ENCODE data around the gene ADGRG7.
A peak's percentile ranks its signal among the peaks of the same experiment; 100 is the strongest.

ADGRG7 gene

DNA sequence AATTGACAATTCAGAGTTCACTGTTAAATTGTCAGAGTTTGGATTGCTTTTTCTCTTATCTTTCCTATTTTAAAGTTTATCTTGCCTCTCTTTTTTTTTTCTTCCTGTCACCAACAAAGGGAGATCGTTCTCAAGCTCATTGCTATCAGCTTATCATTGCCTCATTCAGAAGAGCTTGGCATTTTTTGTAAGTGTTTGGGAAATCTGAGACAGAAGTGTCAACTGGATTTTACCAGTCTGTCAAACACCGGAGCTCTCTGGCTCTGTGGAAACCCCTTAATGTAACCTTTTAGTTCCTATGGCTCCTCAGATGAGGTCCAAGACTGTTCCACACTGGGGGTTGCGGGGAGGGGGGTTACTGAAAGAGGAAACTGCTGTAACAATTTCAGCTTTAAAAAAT, 89.3 kb downstream of the ADGRG7 start:
- no peak for DNase-seq (ENCODE audit: low read depth, low spot score)

DNA sequence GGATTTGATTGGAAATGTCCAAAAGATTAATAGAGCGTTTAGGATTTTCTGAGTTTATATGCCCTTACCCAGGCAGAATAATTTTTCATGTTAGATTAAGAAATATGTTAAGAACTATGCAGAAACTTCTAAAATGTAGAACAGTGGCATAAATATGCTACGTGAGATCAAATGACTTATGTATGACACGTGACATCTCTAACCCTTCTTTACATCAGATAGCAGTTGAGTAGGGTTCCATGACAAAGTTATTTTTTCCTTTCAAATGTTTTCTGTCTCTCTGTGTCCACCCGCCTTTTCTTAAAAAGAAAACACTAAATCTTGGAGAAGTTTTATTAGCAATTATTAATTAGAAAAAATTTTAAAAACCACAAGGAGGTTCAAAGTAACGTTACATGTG, 91.3 kb downstream of the ADGRG7 start:
- no peak for DNase-seq (ENCODE audit: low read depth, low spot score)

DNA sequence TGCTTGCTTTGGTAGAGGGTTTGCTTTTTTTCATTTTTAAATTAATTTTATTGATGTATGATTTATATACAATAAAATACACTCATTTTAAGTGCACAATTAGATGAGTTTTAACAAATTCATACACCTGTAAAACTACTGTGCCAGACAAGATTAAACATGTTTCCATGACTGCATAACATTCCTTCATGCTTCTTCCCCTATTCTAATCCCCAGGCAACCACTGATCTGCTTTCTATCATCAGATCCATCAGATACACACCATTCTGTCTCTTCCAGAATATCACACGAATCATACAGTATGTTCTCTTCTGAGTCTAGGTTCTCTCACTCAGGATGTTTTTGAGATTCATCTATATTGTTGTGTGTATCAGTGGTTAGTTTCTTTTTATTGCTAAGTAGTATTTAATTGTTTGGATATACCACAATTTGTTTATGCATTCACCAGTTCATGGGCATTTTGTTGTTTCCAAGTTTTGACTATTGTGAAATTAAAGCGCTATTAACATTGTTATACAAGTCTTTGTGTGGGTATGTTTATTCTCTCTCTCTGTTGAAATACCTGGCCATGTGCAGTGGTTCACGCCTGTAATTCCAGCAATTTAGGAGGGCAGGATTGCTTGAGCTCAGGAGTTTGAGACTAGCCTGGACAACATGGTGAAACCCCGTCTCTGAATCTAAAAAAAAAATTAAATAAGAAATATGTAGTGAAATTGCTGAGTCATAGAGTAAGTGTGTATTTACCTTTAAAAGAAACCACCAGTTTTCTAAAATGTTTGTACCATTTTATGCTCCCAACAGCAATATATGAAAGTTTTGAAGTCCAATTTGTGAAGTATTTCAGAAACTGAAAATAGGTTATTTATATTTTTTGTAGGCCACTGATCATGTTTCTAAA, 92.9 kb downstream of the ADGRG7 start:
- DNase-seq (ENCODE audit: low read depth, low spot score): no peak

DNA sequence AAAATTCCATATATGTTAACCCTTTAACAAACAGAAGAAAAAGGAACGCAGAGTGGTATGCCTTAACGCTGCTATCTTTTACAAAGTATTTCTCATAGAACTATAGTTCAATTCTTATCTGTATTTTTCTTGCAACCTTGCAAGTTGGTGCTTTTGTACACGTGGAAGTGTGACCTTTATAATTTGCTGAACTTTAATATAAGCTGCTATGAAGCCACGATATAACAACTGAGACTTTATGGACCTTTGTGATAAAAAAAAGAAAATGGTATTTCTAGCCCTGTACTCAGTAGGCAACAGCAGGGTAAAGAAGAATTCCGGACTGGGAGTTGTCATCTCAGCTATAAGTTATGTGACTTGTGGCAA, 93.6 kb downstream of the ADGRG7 start:
- no peak for DNase-seq (ENCODE audit: low read depth, low spot score)

DNA sequence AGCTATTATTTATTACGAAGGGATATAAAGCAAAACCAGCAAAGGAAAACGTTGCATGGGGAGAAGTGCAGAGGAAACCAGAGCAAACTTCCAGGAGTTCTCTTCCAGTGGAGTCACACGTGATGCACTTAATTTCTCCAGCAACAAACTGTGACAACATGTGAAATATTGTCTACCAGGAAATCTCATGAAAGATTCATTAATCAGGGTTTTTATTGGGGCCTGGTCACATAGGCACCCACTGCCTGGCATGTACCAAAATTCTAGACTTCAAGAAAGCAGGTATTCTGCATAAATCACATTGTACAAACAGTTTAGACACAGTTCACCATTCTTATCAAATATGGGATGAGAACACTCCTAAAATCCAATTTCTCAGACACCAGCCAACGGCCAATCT, 94.5 kb downstream of the ADGRG7 start:
- DNase-seq (ENCODE audit: low read depth, low spot score): no peak

DNA sequence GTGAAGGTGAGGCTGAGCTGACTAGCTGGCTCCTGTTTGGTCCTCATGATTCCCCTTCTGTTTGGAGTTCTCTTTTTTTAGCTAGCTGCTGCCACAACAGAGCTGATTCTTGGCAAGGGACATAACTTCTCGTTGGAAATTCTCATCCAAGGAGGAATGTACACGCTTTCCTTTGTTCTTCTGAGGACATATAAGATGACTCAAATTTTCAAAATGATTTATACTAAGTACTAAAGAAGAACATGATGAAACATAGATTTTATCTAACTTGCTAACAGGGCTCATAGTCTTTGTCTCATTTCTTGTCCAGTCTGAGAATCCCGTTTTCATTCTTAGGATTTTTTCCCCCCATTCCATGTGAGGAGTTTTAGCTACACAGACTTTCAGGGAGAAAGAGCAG, 97.0 kb downstream of the ADGRG7 start:
- no peak for DNase-seq (ENCODE audit: low read depth, low spot score)

DNA sequence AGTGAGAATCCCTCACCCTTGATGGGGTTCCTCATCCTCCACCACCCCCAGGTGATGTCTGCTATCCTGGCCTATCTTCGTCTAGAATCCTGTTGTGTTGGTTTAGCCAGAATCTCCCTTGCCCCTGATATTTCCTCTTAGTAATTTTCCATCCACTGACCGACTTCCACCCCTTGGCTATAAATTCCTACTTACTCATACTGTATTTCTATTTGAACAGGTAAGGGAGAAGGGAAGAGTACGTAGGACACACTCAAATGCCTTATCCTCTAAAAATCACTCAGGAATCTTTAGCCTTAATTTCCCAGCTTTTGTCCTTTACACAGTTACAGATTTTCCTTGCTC, 99.2 kb downstream of the ADGRG7 start:
- no peak for DNase-seq (ENCODE audit: low read depth, low spot score)

DNA sequence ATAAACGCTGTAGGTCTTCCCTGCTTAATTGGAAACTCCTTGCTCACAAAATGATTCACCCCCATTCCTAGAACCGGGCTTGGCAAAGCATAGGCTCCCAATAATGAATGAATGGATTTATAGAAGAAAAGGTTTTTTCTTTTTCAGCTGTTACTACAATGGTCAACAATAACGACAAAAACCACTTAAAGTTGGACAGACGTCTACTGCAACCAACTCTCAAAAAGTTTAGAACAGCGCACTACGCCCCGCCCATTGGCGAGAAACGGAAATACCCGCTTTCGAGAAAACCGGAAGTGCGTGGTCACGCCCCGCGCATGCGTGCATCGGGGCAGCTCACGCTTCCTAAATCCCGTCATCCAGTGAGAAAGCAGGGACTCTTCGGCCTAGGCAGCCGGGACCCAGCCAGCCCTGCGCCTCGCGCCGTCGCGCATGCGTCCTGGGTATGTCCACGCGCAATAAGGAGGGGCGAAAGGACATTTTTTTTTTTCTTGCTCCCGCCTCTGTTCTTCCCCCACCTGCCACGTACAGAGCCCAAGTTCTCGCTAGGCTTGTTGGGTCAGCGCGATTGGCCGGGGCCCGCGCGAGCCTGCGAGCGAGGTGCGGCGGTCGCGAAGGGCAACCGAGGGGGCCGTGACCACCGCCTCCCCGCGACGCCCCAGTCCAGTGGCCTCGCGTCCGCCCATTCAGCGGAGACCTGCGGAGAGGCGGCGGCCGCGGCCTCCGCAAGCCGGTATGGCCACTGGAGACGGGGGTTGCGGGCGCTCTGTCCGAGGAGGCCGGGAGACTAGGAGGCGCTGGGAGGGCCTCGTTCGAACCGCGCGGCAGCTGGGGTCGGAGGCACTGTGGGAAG, 99.8 kb downstream of the ADGRG7 start, which contains the start of gene TFG:
TSS of gene TFG (plus strand) at position 506 of the 853 bp plus-strand sequence. CDS start 4,192 bp downstream, outside the sequence.
- DNase-seq (ENCODE audit: low read depth, low spot score): peak; percentile 93

DNA sequence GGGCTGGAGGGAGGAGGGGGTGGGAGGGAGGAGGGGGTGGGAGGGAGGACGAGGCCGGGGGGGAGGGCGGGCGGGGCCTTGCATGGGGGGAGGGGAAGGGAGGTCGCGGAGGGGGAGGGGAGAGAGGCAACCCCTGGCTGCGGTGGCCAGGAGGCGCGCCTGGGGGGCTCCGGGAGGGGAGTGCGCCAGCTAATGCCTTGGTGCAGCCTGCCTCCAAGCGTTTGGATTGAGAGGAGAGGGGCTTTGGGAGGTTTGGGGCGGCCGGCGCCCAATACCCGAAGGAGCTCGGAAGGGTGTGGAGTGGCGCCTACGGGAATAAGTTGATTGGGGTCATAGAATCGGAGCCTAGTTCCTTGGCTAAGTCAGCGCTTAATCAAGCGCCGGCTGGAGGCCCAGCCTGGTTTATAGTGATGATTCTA, 100.5 kb downstream of the ADGRG7 start:
- DNase-seq (ENCODE audit: low read depth, low spot score): no peak

DNA sequence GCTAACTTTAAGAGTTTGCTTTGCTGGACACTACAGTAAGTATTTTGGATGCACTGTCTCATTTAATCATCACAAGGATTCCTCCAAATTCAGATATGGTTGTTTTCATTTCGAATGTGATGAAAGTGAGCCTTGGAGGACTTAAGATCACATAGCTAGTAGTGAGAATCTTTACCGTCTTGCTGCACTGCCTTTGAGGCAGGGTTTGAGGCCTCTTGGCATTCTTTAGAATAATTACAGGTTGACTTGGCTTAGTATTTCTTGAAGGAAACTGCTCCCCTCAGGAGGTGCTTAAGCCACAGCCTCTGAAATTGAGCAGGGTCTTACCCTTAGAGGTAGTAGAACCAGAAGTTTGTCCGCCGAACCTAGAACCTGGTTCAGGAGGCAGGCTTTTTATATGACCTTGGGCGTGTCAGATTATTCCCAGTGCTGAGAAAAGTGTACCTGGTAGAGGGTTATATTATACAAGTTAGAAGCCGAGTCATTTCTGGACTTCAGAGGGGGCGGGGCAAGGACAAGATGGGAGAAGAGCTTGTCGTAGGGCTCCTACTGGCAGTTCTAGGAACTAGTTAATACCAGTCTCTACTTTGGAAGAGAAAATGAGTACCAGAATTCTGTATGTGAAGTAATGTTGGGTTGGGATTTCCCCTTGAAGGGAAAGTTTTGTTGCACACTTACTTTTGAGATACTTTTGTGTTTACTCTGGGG, 101.0 kb downstream of the ADGRG7 start:
- DNase-seq (ENCODE audit: low read depth, low spot score): peak; percentile 35

DNA sequence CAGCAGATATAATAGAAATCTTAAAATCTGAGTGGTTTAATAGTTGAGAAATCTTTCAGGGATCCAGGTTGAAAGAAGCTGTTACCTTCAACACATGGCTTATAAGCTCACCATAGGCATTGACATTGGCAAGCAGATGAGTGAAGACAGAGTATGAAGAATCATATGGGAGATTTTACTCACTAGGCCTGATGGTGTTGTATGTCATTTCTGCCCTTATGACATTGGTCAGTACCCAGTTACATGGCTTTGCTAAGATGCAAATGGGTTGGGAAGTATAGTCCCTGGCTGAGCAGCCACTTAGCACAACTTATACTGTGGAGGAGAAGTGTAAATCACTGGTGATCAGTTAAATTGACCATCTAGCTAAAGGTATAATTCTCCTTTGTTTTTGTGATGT, 105.8 kb downstream of the ADGRG7 start:
- no peak for DNase-seq (ENCODE audit: low read depth, low spot score)

DNA sequence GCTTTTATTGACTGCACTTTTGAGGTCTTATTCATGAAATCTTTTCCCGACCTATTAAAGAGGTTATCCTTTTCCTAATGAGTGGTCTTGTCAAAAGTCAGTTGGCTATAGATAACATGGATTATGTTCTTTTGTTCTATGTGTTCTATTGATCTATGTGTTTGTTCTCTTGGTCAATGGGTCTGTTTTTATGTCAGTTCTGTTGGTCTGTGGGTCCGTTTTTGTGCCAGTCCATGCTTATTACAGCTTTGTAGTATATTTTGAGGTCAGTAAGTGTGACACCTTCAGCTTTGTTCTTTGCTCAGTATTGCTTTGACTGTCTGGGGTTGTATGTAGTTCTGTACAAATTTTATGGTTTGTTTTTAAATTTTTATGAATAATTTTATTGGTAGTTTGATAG, 107.7 kb downstream of the ADGRG7 start:
- no peak for DNase-seq (ENCODE audit: low read depth, low spot score)

DNA sequence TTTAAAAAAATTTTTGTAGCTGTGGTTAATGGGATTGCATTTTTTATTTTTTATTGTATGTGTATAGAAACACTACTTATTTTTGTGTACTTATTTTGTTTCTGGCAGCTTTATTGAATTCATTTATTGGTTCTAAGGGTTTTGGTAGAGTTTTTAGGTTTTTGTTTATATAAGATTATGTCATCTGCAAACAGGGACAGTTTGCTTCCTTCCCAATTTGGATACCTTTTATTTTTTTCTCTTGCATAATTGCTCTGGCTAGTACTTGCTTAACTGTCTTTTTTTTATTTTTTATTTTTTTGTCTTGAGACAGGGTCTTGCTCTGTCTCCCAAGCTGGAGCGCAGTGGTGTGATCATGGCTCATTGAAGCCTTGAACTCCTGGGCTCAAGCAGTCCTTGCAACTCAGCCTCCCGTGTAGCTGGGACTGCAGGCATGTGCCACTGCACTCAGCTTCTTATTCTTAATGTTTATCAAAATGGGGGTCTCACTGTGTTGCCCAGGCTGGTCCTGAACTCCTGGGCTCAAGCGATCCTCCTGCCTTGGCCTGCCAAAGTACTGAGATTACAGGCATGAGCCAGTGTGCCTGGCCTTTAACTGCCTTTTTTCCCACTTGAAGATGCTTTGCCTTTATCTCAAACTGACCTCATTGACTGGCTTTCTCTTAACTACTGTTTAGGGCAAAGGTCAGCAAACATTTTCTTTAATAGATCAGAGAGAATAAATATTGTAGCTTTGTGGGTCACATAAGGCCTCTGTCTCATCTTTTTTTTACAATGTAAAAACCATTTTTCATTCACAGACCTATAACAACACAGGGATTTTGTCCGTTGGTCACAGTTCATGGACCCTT, 108.5 kb downstream of the ADGRG7 start:
- DNase-seq (ENCODE audit: low read depth, low spot score): no peak

DNA sequence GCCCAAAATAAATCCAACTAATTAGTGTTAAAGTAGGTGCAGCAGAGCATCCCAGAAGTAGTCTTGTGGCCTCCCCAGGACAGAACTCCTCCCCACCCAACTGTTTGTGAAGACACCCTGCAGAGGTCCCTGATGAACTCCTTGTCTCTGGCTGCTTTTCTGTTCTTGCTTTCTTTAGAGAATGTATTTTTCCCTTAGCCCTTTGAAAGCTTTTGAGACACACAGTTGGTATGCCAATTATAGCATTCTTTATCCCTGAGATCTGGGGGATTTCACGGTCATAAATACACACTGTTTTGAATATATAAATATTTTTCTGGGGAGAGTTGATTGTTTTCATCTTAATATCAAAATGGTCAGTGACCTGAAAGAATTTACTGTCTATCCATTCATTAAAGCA, 109.7 kb downstream of the ADGRG7 start:
- DNase-seq (ENCODE audit: low read depth, low spot score): no peak

DNA sequence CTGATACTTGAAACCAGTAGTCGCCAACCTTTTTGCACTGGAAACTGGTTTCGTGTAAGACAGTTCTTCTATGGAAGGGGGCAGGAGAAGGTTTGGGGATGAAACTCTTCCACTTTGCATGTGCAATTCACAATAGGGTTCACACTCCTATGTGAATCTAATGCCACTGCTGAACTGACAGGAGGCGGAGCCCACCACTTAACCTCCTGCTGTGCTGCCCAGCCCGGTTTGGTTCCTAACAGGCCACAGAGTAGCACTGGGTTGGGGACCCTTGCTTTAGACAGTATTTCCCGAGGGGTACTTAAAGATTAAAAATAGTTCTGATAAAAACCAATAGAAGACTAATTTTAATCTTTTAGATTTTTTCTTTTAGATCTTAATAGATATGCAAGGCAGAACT, 111.0 kb downstream of the ADGRG7 start:
- DNase-seq (ENCODE audit: low read depth, low spot score): no peak

DNA sequence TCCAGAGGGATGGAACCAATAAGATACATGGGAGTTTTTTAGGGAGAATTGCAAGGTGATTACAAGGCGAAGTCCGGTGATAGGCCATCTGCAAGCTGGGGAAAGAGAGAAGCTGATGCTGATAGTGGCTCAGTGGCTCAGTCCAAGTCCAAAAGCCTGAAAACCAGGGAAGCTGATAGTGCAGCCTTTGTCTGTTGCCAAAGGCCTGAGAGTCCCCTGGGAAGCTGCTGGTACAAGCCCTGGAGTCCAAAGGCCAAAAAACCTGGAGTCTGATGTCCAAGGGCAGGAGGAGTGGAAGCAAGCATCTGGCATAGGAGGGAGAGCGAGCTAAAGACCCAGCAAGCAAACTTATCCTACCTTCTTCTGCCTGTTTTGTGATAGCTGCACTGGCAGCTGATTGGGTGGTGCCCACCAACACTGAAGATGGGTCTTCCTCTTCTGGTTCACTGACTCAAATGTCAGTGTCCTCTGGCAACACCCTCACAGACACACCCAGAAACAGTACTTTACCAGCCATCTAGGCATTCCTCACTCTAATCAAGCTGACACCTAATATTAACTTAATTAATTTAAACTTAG, 116.6 kb downstream of the ADGRG7 start:
- no peak for DNase-seq (ENCODE audit: low read depth, low spot score)

DNA sequence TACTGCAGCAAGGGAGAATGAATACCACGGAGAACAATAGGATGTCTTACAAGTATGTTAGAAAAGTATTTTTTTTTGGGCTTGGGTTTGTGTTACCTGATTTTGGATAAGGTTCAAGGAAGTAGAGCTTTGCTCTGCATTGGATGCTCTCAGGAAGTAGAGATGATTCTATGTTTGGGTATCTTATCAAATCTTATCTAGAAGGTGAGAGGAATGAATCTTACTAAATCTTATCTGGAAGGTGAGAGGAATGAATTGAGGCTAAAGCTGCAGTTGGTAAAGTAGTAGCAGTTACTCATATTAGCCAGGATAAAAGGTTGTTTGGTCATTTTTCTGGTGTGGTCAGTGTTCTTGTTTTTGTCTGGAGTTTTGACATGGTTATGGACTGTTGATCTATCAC, 117.3 kb downstream of the ADGRG7 start:
- no peak for DNase-seq (ENCODE audit: low read depth, low spot score)

DNA sequence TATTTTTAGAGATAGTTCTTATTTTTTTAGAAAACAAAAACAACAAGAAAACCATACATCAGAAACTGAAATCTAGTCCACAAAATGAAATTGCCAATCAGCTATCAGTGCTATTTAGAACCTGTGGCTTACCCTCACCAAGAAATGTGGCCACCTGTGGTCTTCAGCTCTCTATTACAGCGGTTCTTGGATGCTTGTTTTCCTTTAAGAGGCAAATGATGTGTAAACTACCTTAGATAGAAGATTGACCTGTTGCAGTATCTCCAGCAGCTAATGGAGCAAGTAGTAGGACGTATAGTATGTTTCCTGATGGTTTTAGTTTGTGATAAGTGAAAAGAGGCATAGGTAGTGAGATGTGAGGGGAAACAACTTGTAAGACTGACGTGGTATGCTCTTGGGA, 121.1 kb downstream of the ADGRG7 start:
- no peak for DNase-seq (ENCODE audit: low read depth, low spot score)

DNA sequence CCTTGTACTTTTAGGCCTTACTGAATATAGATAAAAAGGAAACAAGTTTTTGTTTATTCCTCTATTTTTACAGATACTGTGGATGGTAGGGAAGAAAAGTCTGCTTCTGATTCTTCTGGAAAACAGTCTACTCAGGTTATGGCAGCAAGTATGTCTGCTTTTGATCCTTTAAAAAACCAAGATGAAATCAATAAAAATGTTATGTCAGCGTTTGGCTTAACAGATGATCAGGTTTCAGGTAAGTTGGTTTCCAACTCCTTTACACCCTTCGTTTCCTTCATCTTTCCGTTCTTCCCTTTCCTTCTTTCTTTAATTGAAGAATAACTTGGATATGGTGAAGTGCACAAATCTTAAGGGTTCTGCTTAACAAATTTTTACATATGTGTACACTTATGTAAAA, 123.0 kb downstream of the ADGRG7 start:
- no peak for DNase-seq (ENCODE audit: low read depth, low spot score)

DNA sequence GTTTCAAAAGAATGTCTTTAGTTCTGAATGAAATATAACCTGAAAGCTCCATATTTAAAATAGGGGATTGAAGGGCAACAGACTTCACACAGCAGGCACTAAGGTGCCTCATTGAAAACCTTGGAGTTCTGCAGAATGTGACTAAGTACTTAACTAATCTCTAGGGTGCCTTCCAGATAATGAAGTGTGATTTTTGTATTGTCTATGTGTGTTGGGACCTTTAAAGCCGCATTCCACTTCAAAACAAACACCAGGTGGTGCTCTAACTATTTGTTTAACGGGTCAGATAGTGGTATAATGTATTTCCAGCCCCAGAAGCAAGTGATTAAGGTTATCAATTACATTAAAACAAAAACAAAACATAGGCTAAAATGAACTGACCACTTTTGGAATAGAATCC, 127.9 kb downstream of the ADGRG7 start:
- DNase-seq (ENCODE audit: low read depth, low spot score): no peak

DNA sequence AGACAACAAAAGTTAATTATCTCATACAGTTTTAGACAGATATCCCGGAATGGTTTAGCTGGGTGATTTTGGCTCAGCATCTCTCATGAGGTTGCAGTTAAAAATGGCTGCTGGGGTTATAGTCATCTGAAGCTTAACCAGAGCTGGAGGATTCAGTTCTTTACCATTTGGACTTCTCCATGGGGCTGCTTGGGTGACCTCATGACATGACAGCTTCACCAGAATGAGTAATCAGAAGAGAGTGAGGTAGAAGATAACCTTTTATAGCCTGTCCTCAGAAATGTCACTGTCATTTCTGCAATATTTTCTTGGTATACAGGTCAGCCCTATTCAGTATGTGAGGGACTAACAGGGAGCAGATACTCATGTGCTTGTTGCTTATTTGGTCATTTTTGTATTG, 130.8 kb downstream of the ADGRG7 start:
- no peak for DNase-seq (ENCODE audit: low read depth, low spot score)
